ENCODE results near the gene CKB. TPM values are rescaled to one million over a fixed set of nuclear protein-coding genes. Genes with fewer than 3 reads are reported as not detected.

The CKB gene
- total RNA-seq, 1 donor from 2014 or later: 3.2 TPM

DNA sequence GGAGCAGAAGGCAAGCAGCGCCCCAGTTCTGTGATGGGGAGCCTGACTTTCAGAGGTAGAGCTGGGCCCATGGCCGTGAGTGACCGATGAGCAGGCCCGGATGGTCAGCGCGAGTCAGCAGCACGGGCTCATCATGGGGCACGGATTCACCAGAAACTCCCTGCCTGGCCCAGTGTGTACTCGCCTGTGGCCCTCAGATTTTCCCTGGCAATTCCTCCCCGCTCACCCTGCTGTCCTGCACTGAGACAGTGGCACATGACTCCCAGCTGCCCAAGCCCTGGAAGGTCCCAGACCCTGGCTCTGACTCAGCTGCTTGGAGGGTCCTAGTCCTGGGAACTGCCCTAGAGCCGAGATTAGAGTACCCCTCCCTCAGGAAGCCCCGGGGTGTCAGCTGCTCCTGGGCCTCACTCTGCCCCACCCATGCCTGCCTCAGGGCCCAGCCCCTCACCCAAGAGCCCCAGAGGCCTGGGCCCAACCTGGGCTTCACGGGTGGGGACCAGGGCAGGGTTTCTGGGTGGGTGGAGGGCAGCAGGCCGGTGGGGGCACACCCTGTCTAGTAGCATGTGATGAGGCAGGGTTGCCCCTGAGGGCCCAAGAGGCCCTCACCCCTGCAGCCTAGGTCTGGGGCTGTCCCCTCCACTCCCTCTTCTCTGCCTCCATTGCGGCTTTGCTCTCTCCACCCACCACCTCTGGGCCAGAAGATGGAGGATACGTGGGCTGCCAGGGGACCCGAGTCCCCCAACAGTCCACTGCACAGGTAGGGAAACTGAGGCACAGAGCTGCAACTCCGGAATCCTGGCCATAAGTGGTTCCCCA lies 14.8 kb upstream of the CKB start:
- DNase-seq: no peak

DNA sequence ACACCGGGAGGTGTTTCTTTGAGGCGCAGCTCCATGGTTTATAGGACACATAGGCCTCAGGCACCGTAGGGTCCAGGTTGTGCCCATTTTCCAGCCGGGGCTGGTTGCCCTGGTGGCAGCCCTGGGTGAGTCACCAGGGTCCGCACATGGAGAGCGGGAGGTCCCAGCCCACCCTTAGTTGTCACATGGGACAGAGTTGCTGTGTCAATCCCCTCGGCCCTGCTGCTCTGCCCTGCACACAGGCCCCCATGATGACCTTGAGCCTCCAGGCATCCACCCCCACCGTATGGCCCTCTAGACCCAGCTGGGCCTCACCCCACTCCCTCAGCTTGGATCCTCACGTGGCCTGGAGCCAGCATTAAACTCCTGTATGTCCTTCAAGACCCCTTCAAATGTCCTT lies 14.1 kb upstream of the CKB start:
- no peak for DNase-seq

DNA sequence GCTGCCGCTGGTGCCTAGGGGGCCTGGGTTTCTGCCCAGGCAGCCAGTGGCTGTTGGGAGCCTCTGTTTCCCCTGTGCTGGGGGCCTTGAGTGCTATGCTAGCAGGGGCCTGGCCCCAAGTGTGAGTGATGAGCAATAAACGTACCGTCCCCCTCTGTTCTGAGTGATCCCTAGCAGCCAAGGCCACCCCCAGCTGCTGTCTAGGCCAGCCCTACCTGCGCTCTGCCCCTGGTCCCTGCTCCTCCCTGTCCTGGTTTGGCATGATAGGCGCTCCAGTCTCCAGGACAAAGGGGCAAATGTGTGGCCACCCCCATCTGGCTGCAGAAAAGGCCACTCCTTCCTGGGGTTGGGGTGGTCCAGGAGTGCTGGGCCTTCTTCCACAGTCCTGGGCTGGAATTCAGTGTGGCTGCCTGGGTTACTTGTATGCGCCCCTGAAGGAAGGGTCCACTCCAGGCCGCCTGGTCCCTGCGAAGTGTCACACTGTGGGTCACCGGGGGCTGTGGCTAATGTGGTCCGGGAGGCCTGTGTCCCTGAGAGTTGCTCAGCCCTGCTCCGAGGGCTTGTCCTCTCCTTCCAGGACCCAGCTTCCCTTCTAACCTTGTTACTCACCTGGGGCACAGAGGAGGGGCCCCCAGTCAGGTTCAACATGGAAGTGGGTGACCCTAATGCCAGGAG lies 13.4 kb upstream of the CKB start:
- DNase-seq: no peak

DNA sequence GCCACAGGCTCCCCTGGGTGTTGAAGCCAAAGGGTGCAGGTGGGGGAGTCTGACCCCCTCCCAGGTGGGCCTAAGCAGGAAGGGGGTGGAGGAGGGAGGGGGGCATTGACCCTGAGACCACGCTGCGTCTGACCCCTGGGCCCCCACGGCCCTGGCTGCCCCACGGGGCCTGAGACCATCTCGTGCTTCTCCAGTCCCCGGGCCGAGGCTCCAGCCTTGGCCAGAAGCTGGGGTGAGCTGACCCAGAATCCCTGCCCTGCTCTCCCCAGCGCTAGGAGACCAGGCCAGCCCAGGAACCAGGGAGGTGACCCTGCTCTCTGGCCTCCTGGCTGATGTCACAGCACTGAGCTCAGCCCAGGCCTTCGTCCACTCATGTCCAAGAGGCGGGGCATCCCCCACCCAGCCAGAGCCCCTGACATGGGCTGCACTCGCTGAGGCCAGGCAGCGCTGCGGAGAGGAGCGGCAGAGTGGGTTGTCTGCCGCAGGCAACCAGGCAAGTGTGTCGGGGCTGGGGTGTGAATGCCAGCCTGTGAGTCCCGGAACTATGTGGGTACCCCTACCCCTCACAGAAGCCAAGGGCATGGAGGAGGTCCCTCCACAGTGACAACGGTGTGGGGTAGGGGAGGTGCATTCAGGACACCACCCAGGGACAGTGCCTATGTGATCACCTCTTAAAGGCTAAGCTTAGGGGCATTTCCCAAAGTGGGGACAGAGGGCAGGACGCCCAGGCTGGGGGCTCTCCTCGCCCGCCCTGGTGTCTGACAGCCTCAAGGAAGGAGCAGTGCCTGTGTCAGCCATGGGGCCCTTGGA lies 12.7 kb upstream of the CKB start:
- no peak for DNase-seq

DNA sequence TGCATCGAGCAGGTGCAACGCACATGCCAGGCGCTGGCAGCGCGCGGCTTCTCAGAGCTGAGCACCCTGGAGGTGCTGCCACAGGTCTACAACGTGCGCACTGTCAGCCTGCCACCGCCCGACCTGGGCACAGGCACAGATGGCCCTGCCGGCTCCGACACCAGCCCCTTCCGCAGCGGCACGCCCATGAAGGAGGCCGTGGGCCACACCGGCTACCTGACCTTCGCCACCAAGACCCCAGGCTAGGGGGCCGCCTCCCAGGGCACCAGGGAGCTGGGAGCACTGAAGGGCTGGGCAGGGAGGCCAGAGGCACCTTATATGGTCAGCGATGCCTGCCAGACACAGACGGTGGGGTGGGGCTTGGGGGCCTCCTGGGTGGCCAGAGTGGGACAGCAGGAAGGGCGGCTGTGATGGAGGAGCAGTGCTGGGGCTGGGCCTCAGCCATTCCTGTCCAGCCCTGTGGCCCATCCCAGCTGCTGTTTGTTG lies 12.0 kb upstream of the CKB start:
- DNase-seq: no peak

DNA sequence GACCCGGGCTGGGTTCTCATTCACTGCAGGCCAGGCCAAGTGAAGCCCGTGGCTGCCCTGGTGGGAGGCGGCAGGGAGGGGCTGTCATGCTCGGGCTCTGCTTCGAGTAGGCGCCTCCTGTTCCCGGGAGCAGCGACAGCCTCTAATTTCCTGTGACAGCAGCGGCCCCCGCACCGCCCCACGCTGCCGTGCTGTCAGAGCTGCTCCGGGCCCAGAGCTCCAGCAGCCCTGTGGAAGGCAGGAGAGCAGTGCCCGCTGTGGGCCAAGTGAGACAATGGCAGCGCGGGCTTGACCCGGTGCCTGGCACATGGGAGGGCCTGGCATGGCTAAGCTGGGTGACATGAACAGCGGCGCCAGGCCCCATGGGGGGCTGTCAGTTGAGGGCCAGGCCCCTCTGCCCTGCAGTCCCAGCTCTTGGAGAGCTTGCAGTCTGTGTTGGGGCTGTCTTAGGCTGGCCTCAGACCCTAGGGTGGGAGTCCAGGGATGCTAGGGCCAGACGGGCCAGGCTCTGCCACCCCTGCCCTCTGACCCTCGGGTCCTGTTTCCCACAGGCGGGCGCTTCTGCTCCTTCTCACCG lies 11.5 kb upstream of the CKB start:
- no peak for DNase-seq

DNA sequence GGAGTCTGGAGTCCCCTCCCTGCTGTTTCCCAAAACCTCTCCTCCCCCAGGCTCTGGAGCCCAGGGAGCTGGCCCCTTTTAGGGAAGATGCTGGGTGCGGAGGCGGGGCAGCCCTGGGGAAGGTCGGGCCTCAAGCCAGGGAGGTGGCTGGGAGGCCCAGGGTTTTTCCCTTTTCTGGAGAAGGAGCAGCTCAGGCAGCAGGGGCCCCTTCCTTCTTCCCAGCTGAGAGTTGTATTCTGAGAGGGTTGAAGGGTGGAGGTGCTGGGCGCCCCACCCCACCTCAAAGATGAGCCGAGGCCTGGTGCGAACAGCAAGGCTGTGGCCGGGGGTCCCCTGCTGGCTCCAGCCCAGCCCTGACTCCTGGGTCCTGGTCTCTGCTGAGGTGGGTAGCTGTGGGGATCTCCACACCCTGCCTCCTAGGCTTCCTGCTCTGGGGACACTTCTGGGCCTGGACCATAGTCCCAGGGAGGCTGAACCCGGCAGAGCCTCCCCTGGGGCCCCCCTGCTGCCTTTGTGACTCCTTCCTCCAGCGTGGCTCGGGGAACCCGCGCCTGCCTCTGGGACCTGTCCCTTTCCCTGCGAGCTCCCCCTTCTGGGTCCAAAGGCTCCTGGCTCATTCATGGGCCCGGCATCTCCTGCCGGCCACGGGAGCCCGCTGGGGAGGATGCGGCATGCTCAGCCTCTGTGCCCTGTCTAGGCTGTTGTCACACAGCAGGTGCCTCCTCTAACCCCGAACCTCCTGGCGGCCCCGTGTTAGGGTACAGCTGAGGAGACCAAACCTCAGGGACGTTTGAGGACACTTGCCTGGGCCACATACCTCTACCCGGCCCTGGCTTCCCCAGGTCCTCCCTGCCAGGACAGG lies 10.7 kb upstream of the CKB start:
- no peak for DNase-seq

DNA sequence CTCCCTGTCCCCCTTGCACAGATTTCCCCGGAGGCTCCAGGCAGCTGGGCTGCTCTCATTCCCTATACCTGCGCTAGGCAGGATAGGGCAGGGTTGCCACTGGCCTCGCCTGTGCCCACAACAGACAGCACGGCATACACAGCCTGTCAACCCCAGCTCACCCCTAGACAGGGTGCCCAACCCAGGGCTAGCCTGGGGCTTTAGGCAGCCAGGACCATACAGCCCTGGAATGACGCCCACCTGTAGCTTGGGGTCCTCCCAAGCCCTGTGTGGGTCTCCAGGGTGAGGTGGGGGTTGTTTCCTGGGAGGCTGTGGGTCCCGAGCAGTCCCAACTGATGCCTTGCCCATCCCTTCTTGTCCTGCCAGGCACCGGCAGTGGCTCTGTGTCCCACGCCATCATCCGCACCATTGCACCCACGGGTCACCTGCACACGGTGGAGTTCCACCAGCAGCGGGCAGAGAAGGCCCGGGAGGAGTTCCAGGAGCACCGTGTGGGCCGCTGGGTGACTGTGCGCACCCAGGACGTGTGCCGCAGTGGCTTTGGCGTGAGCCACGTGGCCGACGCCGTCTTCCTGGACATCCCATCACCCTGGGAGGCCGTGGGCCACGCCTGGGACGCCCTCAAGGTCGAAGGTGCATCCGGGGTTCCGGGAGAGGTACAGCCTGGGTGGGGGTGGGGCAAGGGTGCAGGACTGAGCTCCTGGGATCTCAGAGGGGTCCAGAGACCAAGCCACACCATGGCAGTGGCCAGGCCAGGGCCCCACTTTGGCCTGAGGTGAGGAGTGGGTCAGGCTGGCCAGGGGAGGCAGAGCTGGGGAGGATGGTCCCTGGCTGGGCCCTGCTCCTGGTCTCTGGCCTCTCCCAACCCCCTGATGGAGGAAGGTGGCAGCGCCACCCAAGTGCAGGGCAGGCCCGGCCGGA lies 9.8 kb upstream of the CKB start:
- DNase-seq: no peak

DNA sequence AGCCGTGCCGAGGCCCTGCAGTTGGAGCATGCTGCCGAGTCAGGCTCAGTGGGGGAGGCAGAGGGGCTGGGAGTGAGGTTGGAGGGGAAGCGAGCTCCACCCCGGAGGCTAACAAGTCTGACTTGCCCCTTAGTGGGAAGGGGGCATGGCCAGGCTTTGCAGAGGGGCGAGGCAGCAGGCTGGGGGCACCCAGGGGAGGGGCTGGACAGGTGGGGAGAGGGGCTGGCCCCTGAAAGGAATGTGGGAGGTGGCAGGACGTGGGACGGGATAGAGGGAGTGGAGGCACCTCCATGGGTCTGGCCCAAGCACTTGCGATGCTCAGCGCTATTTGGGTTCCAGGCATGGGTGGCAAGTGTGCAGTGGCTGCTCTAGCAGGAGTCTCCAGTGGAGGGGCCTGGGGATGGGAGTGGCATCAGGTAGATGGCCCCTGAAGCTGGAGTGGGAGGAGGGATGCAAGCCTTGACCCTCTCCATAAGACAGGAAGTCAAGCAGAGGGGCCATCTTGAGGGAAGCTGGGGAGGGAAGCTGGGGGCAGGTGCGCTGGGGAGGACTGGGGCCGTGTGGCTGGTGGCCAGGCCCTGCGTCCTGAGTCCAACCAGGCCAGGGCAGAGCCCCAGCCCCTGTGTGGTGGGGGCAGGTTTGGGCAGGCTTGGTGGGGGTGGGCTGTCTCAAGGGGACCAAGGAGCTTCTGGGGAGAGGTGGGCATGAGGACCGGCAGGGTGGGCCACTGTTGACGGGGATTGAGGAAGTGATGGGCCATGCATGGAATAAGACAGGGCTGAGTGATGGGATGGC lies 9.0 kb upstream of the CKB start:
- no peak for DNase-seq

DNA sequence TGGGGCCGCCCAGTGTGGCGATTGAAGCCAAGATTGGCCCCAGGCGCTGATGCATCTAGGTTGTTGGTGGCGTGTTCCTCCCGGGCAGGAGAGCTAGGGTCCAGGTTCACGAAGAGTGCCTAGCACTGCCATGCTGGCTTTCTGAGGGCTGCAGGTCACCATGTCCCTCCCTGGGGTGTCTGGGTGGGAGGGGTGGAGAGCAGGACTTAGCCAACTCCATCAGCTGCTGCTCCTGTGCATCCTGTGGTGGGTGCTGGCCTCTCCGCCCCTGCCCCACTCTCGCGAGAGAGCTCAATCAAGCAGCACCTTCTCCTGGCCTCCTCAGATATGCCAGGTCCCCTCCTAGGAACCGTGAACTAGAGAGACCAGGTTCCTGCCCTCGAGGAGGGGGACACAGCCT lies 8.2 kb upstream of the CKB start:
- no peak for DNase-seq

DNA sequence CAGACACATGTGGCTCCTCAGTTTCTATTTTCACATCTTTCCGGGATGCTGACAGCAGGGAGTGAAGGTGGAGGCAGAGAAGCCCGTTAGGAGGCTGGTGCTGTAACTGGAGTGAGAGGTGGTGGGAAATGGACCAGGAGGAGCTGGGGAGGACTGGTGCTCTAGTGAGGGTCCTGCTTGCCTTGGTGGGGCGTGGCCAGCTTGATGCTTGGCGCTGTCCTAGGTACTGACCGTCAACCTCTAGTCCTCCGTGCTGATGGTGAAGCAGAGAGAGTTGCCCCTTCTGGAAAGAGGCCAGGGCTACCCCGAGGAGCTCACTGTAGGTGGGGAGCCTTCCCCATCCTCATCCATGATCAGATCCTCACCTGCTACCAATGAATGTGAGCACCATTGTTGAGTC lies 7.8 kb upstream of the CKB start:
- DNase-seq: peak; percentile 45

DNA sequence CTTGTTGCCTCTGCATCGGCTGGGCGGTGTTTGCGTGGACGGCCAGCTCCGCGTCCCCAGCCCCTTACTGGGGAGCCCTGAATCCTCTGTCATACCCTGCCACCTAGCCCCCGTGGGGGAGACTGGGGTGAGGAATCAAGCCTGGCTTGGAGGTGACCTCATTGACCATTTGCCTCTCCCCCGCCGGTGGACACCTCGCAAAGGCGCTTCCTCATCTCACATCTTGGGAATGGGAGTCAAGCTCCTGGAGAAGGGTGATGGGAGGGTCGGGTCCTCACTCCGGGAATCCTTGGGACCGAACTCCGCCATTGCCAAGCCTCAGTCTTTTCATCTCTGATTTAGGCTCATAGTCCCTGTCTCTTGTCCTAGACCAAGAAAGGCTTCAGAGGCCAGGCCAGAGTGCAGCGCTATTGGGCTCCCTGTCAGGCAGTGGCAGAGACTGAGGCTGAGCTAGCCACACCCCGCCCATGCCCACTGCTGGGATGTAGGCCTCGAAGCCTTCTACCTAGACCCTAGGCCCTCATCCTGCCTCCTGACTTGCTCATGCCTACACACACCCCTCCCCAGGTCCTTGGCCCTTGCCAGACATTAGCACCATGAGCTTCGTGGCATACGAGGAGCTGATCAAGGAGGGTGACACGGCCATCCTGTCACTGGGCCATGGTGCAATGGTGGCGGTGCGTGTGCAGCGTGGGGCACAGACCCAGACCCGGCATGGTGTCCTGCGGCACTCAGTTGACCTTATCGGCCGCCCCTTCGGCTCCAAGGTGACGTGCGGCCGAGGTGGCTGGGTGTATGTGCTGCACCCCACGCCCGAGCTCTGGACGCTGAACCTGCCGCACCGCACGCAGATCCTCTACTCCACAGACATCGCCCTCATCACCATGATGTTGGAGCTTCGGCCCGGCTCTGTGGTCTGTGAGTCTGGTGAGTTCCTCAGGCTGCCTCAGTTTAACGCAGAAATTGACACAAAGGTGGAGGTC lies 7.0 kb upstream of the CKB start:
- DNase-seq: no peak

DNA sequence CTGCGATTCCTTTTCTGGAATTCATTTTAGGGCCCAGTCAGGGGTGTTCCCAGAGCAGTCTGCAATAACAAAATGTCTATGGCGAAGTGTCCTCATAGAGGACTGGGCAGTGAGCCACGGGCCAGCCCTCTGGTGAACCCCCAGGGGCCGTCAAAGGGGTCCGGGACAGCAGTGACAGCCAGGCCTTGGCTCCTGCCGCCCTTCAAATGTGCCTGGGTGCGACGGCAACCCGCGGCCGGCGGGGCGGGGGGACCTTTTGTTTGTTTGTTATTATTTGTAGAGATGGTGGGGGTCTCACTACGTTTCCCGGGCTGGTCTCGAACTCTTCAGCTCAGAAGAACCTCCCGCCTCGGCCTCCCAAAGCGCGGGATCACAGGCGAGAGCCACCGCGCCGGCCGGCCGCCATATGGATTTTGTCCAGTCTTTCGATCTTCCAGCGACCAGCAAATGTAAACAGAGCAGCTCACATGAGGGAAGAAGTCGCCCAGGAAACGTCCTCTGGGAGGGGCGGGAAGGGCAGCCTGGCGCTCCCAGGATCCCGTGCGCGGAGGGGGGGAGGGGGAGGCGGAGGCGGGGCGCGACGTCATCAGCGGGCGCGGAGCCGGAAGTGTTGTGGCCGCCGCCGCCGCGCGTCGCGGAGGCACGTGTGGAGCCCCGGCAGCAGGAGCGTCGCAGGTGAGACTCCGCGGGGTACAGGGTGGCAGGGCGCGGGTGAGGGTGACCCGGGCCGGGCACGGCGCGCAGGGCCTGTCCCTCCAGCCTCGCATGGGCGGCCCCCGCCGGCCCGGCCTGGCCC lies 6.2 kb upstream of the CKB start, which contains the start of gene TRMT61A:
TSS of gene TRMT61A (plus strand) at position 610 of the 796 bp plus-strand sequence. CDS start 783 bp downstream, outside the sequence.
- DNase-seq: peak; percentile 76

DNA sequence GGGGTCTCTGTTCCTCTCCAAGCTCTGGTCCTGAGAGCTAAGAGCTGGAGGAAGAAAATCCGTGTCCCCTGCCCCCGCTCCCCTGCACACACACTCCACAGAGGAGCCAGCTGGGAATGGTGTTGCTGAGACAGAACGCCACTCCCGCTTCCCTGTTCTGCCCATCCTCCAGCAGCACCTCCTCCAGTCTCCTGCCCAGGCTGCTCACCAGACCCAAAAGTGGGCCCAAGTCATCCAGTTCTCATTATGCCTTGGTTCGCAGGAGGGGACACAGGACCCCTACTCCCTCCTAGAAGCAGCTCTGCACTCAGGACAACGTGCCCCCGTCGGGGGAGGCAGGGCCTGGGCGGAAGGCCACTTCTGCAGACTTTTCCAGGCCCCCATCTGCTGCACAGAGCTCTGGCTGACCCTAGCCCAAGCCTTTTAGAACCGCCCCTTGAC lies 5.5 kb upstream of the CKB start:
- DNase-seq: no peak

DNA sequence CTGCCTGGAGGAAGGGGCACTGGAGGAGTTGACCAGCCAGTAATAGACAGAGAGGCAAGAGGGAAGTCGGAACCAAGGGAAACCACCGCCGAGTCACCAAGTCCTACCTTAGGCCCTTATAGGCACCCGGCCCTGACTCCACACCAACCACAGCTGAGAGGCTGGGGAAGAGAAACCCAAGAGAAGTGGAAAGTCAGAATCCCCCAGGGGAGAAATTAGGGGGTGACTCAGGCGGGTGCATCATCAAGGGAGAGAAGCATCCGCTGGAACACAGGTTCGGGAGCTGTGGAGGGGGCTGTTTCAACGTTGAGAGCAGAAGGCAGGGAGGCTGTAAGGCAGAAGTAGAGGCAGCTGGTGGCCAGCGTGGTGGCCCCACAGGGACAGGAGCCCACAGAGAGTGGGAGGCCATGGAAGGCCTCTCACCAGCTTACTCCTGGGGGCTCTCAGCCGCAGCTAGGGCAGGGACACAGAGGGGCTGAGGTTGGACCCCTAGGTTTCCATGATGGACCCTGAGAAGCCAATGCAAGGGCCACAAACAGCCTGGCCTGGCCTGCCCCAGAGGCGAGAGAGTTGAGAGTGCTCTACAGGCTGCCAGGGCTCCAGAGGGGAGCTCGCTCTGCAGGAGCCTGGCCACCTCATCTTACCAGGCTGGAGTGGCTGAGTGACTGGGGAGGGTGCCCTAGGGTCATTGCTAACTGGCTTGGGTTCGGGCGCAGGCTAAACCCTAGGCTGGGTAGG lies 4.9 kb upstream of the CKB start:
- no peak for DNase-seq

DNA sequence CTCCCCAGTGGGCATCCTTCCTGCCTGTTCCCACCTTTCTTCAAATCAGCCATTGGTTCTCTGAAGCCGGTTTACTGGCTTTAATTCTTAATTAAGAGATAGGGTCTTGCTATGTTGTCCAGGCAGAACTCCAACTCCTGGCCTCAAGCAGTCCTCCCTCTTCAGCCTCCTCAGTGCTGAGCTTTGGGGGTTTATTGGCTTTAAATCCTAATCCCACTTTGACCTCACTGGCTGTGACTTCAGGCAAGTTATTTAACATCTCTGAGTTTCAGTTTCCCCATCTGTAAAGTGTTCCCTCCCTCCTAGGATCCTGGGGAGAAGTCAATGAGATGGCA lies 4.3 kb upstream of the CKB start:
- no peak for DNase-seq
